ENCODE data around the gene TARBP2. TPM values are rescaled to one million over a fixed set of nuclear protein-coding genes. Genes with fewer than 3 reads are reported as not detected.
A peak's percentile ranks its signal among the peaks of the same experiment; 100 is the strongest.

TARBP2 gene
- total RNA-seq, 1 experiment from 2014 or later: 20.7 TPM

DNA sequence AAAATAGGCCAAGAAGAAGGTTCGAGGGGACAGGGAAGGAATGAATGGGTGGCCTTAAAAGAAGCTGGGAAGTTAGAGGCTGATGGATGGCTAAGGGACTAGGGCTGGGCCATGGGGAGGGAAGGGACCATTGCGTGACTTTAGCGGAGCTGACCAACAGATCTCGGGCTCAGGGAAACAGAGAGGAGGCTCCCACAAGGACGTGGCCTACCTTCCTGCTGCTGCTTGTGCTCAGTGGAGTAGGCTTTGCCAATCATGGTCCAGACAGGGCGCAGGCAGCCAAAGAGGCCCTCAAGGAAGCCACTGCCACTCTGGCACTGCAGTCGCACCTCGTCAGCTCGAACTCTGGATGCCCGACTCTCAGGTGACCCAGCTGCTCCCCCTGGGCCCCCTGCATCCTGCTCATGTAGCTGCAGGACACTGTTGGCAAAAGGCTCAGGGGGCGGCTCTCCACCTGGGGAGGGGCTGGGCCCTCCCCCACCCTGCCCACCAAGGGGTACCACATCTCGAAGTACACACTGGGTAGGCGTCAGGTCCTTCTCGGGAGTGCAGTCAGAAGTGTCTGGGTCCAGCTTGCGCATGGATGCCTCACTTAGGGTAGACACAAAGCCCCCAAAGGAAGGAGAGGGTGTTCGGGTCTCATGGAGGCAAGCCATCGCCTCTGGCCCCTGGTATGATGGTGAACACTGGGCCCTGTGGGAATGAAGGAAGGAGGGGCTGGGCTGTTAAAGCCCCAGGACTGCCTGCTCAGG is 14.2 kb upstream of the TARBP2 start:
- TF ChIP-seq, protein P1, sequence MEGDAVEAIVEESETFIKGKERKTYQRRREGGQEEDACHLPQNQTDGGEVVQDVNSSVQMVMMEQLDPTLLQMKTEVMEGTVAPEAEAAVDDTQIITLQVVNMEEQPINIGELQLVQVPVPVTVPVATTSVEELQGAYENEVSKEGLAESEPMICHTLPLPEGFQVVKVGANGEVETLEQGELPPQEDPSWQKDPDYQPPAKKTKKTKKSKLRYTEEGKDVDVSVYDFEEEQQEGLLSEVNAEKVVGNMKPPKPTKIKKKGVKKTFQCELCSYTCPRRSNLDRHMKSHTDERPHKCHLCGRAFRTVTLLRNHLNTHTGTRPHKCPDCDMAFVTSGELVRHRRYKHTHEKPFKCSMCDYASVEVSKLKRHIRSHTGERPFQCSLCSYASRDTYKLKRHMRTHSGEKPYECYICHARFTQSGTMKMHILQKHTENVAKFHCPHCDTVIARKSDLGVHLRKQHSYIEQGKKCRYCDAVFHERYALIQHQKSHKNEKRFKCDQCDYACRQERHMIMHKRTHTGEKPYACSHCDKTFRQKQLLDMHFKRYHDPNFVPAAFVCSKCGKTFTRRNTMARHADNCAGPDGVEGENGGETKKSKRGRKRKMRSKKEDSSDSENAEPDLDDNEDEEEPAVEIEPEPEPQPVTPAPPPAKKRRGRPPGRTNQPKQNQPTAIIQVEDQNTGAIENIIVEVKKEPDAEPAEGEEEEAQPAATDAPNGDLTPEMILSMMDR (IDR thresholded peaks at IDR 0.05; ENCODE audit: unreplicated experiment): no peak
- Mint-ChIP-seq H3K4me3 (ENCODE audit: low read depth, unreplicated experiment) (no peak overlapping the region), H3K36me3 (ENCODE audit: insufficient read depth, unreplicated experiment) (peaks cover 29% of the 10 kb centered on the region), H3K4me1 (ENCODE audit: low read depth, unreplicated experiment) (no peaks in the 10 kb centered on the region), H3K27me3 (ENCODE audit: unreplicated experiment) (no peaks in the 10 kb centered on the region), H3K9me3 (ENCODE audit: low read depth, unreplicated experiment) (no peaks in the 10 kb centered on the region), H3K27ac (ENCODE audit: unreplicated experiment) (peak overlapping the region; percentile 50)
- intact Hi-C loops (cut with micrococcal nuclease; ENCODE audit: unreplicated experiment): no loop called here
- no TSS peak for BruUV-seq (replicated peaks)
- DNase-seq: no peak
- CTCF ChIA-PET: no interaction called here

GRCh38 chr12:53489242-53489864 is 11.7 kb upstream of the TARBP2 start:
- TF ChIP-seq, protein P1 (IDR thresholded peaks at IDR 0.05; ENCODE audit: unreplicated experiment): no peak
- CTCF ChIA-PET: interaction anchor here (0.5 to 0.7 kb wide), 2 partner anchors 124 to 176 kb away, joined by 4 to 5 read pairs; no protein-coding TSS in a partner anchor
- Mint-ChIP-seq H3K9me3 (ENCODE audit: low read depth, unreplicated experiment) (no peaks in the 10 kb centered on the region), H3K4me3 (ENCODE audit: low read depth, unreplicated experiment) (no peak overlapping the region), H3K36me3 (ENCODE audit: insufficient read depth, unreplicated experiment) (peaks cover 39% of the 10 kb centered on the region), H3K27ac (ENCODE audit: unreplicated experiment) (no peak overlapping the region), H3K4me1 (ENCODE audit: low read depth, unreplicated experiment) (peaks cover 15% of the 10 kb centered on the region), H3K27me3 (ENCODE audit: unreplicated experiment) (no peaks in the 10 kb centered on the region)
- DNase-seq: no peak
- no TSS peak for BruUV-seq (replicated peaks)
- intact Hi-C loops (cut with micrococcal nuclease; ENCODE audit: unreplicated experiment): no loop called here

GRCh38 chr12:53492188-53492587 is 8.9 kb upstream of the TARBP2 start:
- Mint-ChIP-seq H3K4me3 (ENCODE audit: low read depth, unreplicated experiment) (peak overlapping the region; percentile 96), H3K27me3 (ENCODE audit: unreplicated experiment) (no peaks in the 10 kb centered on the region), H3K9me3 (ENCODE audit: low read depth, unreplicated experiment) (no peaks in the 10 kb centered on the region), H3K27ac (ENCODE audit: unreplicated experiment) (peak overlapping the region; percentile 75), H3K4me1 (ENCODE audit: low read depth, unreplicated experiment) (peaks cover 26% of the 10 kb centered on the region), H3K36me3 (ENCODE audit: insufficient read depth, unreplicated experiment) (peaks cover 21% of the 10 kb centered on the region)
- DNase-seq: no peak
- TF ChIP-seq, protein P1 (IDR thresholded peaks at IDR 0.05; ENCODE audit: unreplicated experiment): no peak
- CTCF ChIA-PET: interaction anchor here (1.0 kb wide), 1 partner anchor 171 kb away, joined by 4 read pairs; the partner anchor contains the start of gene AAAS
- no TSS peak for BruUV-seq (replicated peaks)
- intact Hi-C loops (cut with micrococcal nuclease; ENCODE audit: unreplicated experiment): no loop called here

DNA sequence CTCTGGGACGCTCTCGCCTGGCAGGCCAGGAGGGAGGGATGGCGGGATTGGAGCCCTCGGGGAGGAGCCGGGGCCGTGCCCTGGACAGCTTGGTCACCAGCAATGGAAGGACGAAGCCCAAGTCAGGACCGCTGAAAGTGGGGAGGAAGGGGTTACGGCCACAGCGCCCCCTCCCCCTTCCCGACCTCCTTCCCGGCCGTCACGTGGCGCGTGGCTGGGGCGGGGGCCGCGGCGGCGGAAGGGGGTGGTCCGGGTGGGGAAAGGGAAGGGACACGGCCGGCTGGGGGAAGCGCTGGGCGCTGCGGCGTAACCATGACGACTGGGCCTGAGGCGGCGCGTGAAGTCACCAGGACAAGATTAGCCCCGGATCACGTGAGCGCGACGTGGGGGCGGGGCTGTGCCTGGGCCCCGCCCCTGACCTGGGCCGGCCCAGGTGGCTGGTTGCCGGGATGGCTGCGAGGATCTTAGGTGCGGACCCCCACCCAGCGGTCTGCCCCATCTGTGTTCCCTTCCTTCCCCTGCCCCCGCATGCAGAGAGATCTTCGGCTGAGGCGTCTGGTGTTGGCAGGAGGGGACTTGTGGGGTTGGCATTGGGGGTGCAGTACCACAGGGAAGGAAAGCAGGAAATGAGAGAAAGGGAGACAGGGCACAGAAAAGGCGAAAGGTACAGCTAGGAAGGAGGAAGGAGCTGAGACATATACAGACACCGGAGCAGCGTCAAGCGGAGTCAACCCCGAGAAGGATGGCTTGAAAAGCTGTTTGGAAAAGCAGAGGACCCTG is 8.1 kb upstream of the TARBP2 start:
- TF ChIP-seq, protein P1 (IDR thresholded peaks at IDR 0.05; ENCODE audit: unreplicated experiment): no peak
- Mint-ChIP-seq H3K9me3 (ENCODE audit: low read depth, unreplicated experiment) (no peaks in the 10 kb centered on the region), H3K27me3 (ENCODE audit: unreplicated experiment) (no peaks in the 10 kb centered on the region), H3K4me3 (ENCODE audit: low read depth, unreplicated experiment) (peak overlapping the region; percentile 96), H3K36me3 (ENCODE audit: insufficient read depth, unreplicated experiment) (peaks cover 21% of the 10 kb centered on the region), H3K27ac (ENCODE audit: unreplicated experiment) (peak overlapping the region; percentile 75), H3K4me1 (ENCODE audit: low read depth, unreplicated experiment) (peaks cover 26% of the 10 kb centered on the region)
- intact Hi-C loops (cut with micrococcal nuclease; ENCODE audit: unreplicated experiment): no loop called here
- peak; percentile 89 for DNase-seq
- CTCF ChIA-PET: interaction anchor here (1.0 kb wide), 1 partner anchor 172 kb away, joined by 4 read pairs; the partner anchor contains the start of gene AAAS
- BruUV-seq (replicated peaks): TSS peak; percentile 91
